T-helper 2 cell (primary cell): Measurements from ENCODE around the gene NUCB1.

Experiments used
- DNase-seq, 5 experiments: peaks; one replicate each; pipeline versions ENCODE4 v3.0.0 to v3.0.0-alpha.2; 2012 to 2022

The NUCB1 gene

GRCh38 chr19:48935864-48936263, 35.8 kb downstream of the NUCB1 start:
- DNase-seq = no peak

- DNase-seq = no peak
Measured at GRCh38 chr19:48938256-48938655, 38.1 kb downstream of the NUCB1 start.

- DNase-seq = no peak
Measured at GRCh38 chr19:48940902-48941301, 40.8 kb downstream of the NUCB1 start.

- no peak for DNase-seq
Measured at GRCh38 chr19:48943081-48943480, 43.0 kb downstream of the NUCB1 start.

- DNase-seq = no peak
Measured at GRCh38 chr19:48945415-48945814, 45.3 kb downstream of the NUCB1 start.

- no peak for DNase-seq
Measured at GRCh38 chr19:48945817-48946216, 45.7 kb downstream of the NUCB1 start.

- no peak for DNase-seq
Measured at GRCh38 chr19:48946463-48947257, 46.5 kb downstream of the NUCB1 start.

- DNase-seq = no peak
Measured at GRCh38 chr19:48947258-48947542, 47.1 kb downstream of the NUCB1 start.

GRCh38 chr19:48950159-48950558, 50.0 kb downstream of the NUCB1 start:
- no peak for DNase-seq

GRCh38 chr19:48950830-48951519, 50.9 kb downstream of the NUCB1 start:
- no peak for DNase-seq

GRCh38 chr19:48953141-48953540, 53.0 kb downstream of the NUCB1 start:
- DNase-seq = no peak

- no peak for DNase-seq
Measured at GRCh38 chr19:48953990-48954594, 54.0 kb downstream of the NUCB1 start.

GRCh38 chr19:48954595-48955307, 54.6 kb downstream of the NUCB1 start, which contains the start of gene BAX:
TSS of gene BAX (plus strand) at chr19:48954875. CDS start at chr19:48954929, 54 bp downstream.
- peak; percentile 66 to 96 (median 79) for DNase-seq

GRCh38 chr19:48955308-48955958, 55.3 kb downstream of the NUCB1 start:
- DNase-seq = no peak

GRCh38 chr19:48958006-48958405, 57.9 kb downstream of the NUCB1 start:
- DNase-seq = no peak

GRCh38 chr19:48959341-48960239, 59.5 kb downstream of the NUCB1 start:
- DNase-seq = peak in 1 of 5 experiments; percentile 65

- DNase-seq = no peak
Measured at GRCh38 chr19:48961051-48961649, 61.0 kb downstream of the NUCB1 start.

- DNase-seq = no peak
Measured at GRCh38 chr19:48961673-48962028, 61.5 kb downstream of the NUCB1 start.

GRCh38 chr19:48962029-48962848, 62.1 kb downstream of the NUCB1 start:
- peak in 2 of 5 experiments; percentile 30 to 61 for DNase-seq

GRCh38 chr19:48962849-48963165, 62.7 kb downstream of the NUCB1 start:
- no peak for DNase-seq
